DMS114 treated with DMSO at 0.1 percent for 48 hours (cell line): Measurements from ENCODE around the gene C2orf76.
"Not testable (repeated sequence)": the region's sequence is repeated elsewhere in the genome, so short reads cannot be mapped to it uniquely, and the experiment has no call there.

Experiments
- DNase-seq: peaks from one replicate; lab custom pipeline; 2025; ENCODE audit not compliant: unreplicated experiment; lab: John Stamatoyannopoulos, UW

The C2orf76 gene

GRCh38 chr2:119301413-119301812 lies 65.2 kb downstream of the C2orf76 start:
- DNase-seq = no peak

DNA sequence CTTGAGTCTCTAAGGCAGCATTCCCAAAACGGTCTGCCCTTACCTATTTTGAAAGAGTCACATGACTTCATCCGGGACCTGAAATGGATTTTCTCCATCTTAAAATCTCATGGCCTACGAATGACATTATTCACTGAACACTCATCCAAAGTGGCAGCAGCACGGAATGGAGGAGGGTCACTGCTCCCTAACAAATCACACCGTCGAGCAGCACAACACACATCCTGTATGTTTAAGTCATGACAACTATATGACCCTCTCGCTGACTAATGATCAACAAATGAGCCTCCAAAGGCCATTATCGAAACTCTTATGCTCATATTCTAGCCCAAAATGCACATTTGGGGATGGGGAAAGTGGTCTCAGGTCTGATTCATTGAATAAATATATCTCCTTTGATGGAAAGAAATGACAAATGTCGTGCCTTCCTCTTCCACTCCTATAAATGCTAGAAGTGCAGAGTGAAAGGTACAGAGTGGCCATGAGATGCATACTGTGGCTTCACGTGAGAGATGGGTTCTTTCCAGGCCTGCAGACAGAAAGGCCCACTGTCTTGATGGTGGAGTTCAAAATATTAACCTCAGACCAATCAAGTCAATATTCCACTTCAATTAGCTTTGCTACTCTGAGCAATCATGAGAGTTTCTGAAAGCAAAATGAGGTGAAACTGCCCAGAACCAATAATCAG lies 70.8 kb downstream of the C2orf76 start:
- no peak for DNase-seq

DNA sequence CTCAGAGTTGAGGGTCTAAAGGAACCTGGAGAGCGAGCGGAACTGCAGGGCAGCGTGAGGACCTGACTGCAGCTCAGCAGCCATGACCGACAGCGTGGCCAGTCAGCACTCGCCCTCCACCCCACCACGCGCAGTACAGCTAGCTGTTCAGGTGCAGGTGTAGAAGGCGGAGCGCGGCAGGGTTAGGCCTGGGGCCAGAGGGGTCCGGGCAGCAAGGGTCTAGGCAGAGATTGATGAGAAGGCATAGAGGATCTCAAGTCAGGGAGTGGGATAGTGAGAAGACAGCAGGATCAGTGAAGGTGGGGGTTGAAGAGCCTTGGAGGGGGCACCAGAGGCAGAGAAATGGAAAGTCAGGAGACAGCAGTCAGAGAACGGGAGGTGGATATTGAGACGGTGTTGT lies 72.0 kb downstream of the C2orf76 start:
- DNase-seq = no peak

DNA sequence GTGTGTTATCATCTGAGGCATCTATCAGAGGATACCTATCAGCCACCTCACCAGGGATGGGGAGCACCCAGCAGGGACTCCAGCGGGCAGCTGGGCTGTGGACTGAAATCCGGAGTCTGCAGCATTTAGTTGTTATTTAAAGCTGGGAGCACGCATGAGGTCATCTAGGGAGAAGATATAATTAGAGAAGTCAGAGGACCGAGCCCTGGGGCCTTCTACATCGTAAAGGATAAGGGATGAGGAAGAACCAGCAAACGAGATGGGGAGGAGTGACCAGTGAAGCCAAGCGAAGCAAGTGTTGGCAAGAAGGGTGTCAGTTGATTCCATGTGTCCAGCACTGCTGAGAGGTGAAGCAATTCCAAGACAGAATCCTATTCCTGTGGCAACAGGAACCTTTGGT lies 72.7 kb downstream of the C2orf76 start:
- no peak for DNase-seq

DNA sequence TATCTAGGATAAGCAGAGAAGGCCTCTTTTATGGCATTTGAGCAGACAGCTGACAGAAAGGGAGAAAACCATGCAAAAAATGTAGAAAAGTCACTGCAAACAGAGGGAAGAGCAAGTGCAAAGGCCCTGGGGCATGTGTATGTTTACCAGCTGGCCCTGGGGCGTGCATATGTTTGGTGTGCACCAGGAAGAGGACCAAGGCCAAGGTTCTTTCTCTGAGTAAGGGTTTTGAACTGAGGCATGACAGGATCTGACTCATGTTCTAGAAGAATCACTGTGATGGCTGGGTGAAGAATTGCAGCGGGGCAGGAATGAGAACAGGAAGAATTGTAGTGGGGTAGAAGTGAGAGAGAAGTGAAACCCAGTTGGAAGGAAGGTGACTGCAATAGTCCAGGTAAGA lies 73.4 kb downstream of the C2orf76 start:
- DNase-seq = no peak

- DNase-seq = no peak
Observed at GRCh38 chr2:119292226-119292625, 74.4 kb downstream of the C2orf76 start.

GRCh38 chr2:119291588-119292167 lies 75.0 kb downstream of the C2orf76 start:
- no peak for DNase-seq

- peak; percentile 9 for DNase-seq
Observed at GRCh38 chr2:119290859-119291587, 75.6 kb downstream of the C2orf76 start.

DNA sequence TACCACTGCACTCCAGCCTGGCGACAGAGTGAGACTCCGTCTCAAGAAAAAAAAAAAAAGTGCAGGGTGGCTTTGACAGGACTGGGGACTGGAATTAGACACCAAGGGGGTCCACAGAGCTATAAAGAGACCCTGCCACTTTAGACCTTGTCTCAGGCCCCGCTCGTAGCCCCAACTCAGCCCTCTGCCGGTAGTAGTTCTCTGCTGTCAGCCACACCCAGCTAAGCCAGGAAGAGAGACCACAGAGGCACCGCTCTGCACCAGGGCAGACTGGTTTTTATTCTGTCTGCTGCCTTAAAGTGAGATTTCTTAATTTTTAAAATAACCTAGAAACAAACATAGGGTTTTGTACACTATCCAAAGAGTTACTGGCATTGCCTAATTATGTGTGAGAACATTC lies 77.0 kb downstream of the C2orf76 start:
- no peak for DNase-seq

DNA sequence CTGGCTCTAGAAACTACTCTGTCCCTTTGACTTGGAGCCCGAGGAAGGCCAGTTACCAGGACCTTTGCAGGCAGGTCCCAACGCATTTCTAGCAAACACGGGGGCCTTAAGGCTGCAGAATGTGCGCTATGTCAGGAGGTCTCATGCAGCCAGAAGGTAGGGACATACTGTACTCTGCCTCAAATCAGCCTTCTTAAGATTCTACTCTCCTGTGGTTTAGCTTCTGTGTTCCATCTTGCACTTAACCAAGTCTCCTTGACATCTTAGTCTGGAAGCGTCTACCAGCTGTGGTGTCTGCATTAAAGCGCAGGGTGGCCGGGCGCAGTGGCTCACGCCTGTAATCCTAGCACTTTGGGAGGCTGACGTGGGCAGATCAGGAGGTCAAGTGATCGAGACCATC lies 77.5 kb downstream of the C2orf76 start:
- DNase-seq = no peak

GRCh38 chr2:119288576-119288975 lies 78.1 kb downstream of the C2orf76 start:
- DNase-seq = no peak

- no peak for DNase-seq
Observed at GRCh38 chr2:119286661-119287060, 80.0 kb downstream of the C2orf76 start.

DNA sequence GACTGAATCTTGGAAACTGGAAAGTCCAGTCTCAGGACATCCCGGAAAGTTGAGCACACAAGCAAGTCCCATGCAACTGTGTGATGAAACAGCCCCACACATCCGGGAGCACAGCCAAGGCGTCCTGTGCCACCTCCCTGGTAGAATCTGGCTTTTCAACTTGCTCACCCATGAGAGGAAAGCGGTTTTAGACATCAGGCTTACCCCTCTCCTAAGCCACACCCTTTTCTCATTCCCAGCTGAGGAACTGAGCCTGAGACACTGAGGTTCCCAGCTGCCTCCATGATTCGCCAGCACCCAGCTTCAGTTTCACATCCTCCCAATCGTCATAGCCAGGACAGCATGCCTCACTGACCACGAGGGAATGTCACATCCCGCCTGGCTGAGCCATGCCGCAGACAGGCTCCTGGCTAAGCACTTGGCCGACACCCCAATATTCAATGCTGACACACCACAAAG lies 82.7 kb downstream of the C2orf76 start:
- no peak for DNase-seq

DNA sequence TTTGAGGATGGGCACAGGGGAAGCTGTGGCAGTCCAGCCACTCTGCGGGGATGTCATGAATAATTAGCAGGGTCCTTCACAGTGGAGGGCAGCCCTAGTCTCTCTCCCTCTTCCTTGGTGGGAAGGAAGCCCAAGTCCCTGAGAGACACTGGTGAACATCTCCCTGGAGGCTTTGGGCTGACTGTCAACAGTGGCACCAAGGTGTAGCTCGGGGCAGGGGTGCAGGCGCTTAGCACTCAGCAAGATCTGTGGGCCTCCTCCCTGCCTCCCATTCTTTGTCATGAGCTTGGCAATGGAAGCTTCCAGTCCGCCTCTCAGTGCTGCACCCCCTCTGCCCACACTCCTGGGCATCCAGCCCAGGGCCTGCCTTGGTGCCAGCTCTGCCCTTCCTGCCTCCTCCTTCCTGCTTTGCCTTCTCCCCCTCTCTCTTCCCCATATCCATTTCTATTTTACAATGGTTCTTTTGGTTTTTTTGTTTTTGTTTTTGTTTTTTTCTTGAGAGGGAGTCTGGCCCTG lies 83.6 kb downstream of the C2orf76 start:
- DNase-seq = no peak

DNA sequence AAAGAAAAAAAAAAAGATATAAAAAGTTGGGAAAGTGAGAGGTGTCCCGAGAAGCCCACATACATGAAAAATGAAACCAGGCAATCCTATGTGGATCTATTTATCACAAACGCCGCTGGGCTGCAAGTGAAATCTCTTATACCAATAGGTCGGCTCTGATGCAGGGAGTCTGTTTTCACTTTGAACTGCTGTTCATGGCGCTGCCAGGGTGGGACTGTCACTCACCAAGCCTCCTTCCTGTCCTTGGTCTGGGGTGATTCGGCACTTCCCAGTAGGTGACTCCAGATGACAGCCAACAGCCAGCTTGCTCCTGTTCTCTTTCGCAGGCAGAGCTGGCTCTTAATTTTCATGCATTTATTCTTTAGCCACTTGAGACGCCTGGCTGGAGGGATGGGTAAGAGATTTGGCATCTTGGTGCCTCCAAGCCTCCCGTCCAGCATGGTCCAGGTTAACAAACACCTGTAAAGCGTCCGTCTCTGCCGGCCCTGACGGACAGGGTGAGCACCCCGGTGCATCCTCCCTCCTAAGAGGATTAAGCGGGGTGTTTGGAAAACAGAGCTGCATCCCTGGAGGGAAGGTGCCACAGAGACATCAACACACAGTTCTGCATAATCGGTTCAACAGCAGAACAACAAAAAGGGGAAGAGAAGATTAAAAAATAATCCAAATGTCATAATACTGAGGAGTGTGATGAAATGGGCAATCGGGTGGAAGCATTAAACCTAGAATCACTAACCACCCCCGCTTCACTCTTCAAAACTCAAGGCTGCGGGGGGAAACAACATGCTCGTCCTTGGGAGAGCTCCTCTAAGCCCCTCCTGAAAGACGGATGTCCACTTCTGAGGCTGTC lies 84.3 kb downstream of the C2orf76 start:
- DNase-seq = no peak

DNA sequence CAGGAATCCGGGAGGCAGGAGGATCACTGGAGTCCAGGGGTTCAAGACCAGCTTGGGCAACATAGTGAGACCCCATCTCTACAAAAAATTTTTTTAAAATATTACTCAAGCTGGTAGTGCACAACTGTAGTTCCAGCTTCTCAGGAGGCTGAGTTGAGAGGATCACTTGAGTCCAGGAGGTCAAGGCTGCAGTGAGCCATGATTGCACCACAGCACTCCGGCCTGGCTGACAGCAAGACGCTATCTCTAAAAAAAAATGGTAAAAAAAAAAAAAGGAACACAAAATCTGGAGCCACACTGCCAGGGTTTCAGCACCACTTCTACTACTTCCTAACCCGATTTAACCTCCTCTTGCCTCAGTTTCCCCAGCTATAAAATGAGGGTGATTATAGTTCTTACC lies 86.0 kb downstream of the C2orf76 start:
- DNase-seq = no peak

GRCh38 chr2:119279666-119280065 lies 87.0 kb downstream of the C2orf76 start:
- DNase-seq = no peak

DNA sequence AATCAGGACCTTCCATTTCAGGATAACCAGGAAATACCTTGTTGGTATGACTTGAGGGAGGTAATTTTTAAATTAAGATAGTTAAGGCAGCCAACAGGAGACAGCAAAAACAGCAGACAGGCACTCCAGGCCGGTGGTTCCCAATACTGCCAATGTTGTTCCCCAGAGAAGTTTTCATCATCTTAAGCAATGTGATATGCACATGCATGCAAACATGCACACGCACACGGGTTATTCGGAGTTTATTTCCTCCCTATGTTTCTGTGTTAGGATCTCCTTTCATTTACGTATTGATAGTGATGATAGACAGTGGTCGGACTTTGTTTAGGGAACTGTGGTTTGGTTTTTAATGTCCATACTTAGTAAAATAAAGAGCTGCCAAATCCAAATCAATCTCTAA lies 87.7 kb downstream of the C2orf76 start:
- DNase-seq = no peak

GRCh38 chr2:119278385-119278784 lies 88.2 kb downstream of the C2orf76 start:
- DNase-seq = not testable (repeated sequence)

GRCh38 chr2:119276864-119277263 lies 89.8 kb downstream of the C2orf76 start:
- no peak for DNase-seq

GRCh38 chr2:119267604-119268003 lies 99.0 kb downstream of the C2orf76 start:
- no peak for DNase-seq
